Measurements from ENCODE around the gene PTPRU.

The PTPRU gene

DNA sequence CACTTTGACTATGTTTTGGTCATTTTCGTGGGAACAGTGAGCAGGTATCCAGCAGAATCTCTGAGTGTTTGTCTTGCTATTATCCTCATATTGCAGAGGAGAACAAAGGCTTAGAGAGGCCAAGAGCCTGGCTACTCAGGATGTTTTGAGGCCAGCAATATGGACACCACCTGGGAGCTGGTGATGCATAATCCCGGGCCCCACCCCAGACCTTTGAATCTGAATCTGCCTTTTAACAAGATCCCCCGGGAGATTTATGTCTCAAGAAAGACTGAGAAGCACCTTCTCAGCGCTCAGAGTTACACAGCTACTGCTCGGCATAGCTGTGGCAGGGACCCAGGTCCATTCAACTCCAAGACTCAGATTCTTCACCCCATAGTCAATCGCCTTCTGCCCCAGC is 72.8 kb downstream of the PTPRU start:
- POLR2A ChIA-PET = no interaction called here

GRCh38 chr1:29309621-29310020 is 73.3 kb downstream of the PTPRU start:
- Histone ChIP-seq H3K4me1 (ENCODE audit: control insufficient read depth, insufficient read depth, low read length) (no peaks in the 10 kb centered on the region), H3K27ac (ENCODE audit: extremely low read depth, low read depth, low read length) (no peak overlapping the region), H3K4me3 (ENCODE audit: low read depth, low read length) (no peak overlapping the region), H3K36me3 (ENCODE audit: control insufficient read depth in 2 of 2, insufficient read depth in 1 of 2, low read length in 2 of 2) (peaks cover 0 to 74% of the 10 kb centered on the region in 2 experiments; a peak in 2 of 3 replicates), H3K9me3 (ENCODE audit: control insufficient read depth, insufficient read depth, low read depth, low read length) (no peaks in the 10 kb centered on the region)
- CTCF ChIA-PET = interaction anchor here (0.5 to 1.0 kb wide), 3 partner anchors 22 to 1445 kb away, joined by 3 read pairs; no protein-coding TSS in a partner anchor
- POLR2A ChIA-PET = no interaction called here
- no peak for TF ChIP-seq ZSCAN16 (tag by site-specific recombination; IDR thresholded peaks at IDR 0.05)
- TF ChIP-seq ZFP37 (tag by site-specific recombination; IDR thresholded peaks at IDR 0.05) = no peak
- no peak for TF ChIP-seq ZNF558 (tag by site-specific recombination; IDR thresholded peaks at IDR 0.05)
- no peak for TF ChIP-seq PBX3 (CRISPR knock-in tag; IDR thresholded peaks at IDR 0.05)
- TF ChIP-seq ZEB2 (tag by site-specific recombination; IDR thresholded peaks at IDR 0.05) = no peak
- TF ChIP-seq, protein P1, sequence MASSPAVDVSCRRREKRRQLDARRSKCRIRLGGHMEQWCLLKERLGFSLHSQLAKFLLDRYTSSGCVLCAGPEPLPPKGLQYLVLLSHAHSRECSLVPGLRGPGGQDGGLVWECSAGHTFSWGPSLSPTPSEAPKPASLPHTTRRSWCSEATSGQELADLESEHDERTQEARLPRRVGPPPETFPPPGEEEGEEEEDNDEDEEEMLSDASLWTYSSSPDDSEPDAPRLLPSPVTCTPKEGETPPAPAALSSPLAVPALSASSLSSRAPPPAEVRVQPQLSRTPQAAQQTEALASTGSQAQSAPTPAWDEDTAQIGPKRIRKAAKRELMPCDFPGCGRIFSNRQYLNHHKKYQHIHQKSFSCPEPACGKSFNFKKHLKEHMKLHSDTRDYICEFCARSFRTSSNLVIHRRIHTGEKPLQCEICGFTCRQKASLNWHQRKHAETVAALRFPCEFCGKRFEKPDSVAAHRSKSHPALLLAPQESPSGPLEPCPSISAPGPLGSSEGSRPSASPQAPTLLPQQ (tag by site-specific recombination; IDR thresholded peaks at IDR 0.05) = no peak
- no peak for TF ChIP-seq GLIS1 (tag by site-specific recombination; IDR thresholded peaks at IDR 0.05)

More for the DNA sequence above, 72.8 kb downstream of the PTPRU start:
- no peak overlapping the region for H3K4me3 ChIP-seq (ENCODE audit: low read depth, low read length)
- CTCF ChIA-PET = interaction anchor here (0.5 to 1.0 kb wide), 3 partner anchors 23 to 1446 kb away, joined by 3 read pairs; no protein-coding TSS in a partner anchor
- H3K36me3 ChIP-seq (ENCODE audit: control insufficient read depth in 2 of 2, insufficient read depth in 1 of 2, low read length in 2 of 2) = peaks cover 0 to 76% of the 10 kb centered on the region in 2 experiments; a peak in 1 of 3 replicates
- TF ChIP-seq ZNF10 (tag by site-specific recombination; IDR thresholded peaks at IDR 0.05) = no peak
- TF ChIP-seq ZBTB48 (tag by site-specific recombination; IDR thresholded peaks at IDR 0.05) = no peak
- TF ChIP-seq ZEB2 (tag by site-specific recombination; IDR thresholded peaks at IDR 0.05) = no peak
- no peak for TF ChIP-seq HOXD13 (CRISPR knock-in tag; IDR thresholded peaks at IDR 0.05; ENCODE audit: borderline replicate concordance)
- no peak for TF ChIP-seq ZNF560 (tag by site-specific recombination; IDR thresholded peaks at IDR 0.05; ENCODE audit: borderline replicate concordance)
- no peak for TF ChIP-seq ZNF16 (tag by site-specific recombination; IDR thresholded peaks at IDR 0.05; ENCODE audit: low read depth)
- TF ChIP-seq ZSCAN16 (tag by site-specific recombination; IDR thresholded peaks at IDR 0.05) = no peak
- TF ChIP-seq ZNF791 (tag by site-specific recombination; IDR thresholded peaks at IDR 0.05) = no peak
- no peak for TF ChIP-seq ZNF169 (tag by site-specific recombination; IDR thresholded peaks at IDR 0.05)
- TF ChIP-seq PRDM10 (tag by site-specific recombination; IDR thresholded peaks at IDR 0.05) = no peak
- no peak for TF ChIP-seq SETDB1 (IDR thresholded peaks at IDR 0.05; ENCODE audit: insufficient read length, low read length)
- no peak for TF ChIP-seq ZFP37 (tag by site-specific recombination; IDR thresholded peaks at IDR 0.05)
- no peak for TF ChIP-seq ZNF510 (tag by site-specific recombination; IDR thresholded peaks at IDR 0.05; ENCODE audit: insufficient replicate concordance)
- TF ChIP-seq, protein P2, sequence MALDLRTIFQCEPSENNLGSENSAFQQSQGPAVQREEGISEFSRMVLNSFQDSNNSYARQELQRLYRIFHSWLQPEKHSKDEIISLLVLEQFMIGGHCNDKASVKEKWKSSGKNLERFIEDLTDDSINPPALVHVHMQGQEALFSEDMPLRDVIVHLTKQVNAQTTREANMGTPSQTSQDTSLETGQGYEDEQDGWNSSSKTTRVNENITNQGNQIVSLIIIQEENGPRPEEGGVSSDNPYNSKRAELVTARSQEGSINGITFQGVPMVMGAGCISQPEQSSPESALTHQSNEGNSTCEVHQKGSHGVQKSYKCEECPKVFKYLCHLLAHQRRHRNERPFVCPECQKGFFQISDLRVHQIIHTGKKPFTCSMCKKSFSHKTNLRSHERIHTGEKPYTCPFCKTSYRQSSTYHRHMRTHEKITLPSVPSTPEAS (tag by site-specific recombination; IDR thresholded peaks at IDR 0.05) = no peak
- TF ChIP-seq ZNF843 (tag by site-specific recombination; IDR thresholded peaks at IDR 0.05) = no peak
- TF ChIP-seq, protein P3, sequence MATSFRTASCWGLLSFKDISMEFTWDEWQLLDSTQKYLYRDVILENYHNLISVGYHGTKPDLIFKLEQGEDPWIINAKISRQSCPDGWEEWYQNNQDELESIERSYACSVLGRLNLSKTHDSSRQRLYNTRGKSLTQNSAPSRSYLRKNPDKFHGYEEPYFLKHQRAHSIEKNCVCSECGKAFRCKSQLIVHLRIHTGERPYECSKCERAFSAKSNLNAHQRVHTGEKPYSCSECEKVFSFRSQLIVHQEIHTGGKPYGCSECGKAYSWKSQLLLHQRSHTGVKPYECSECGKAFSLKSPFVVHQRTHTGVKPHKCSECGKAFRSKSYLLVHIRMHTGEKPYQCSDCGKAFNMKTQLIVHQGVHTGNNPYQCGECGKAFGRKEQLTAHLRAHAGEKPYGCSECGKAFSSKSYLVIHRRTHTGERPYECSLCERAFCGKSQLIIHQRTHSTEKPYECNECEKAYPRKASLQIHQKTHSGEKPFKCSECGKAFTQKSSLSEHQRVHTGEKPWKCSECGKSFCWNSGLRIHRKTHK (tag by site-specific recombination; IDR thresholded peaks at IDR 0.05) = no peak
- TF ChIP-seq IKZF3 (tag by site-specific recombination; IDR thresholded peaks at IDR 0.05) = no peak
- no peaks in the 10 kb centered on the region for H3K9me3 ChIP-seq (ENCODE audit: control insufficient read depth, insufficient read depth, low read depth, low read length)
- H3K27ac ChIP-seq (ENCODE audit: extremely low read depth, low read depth, low read length) = no peak overlapping the region
- no peaks in the 10 kb centered on the region for H3K4me1 ChIP-seq (ENCODE audit: control insufficient read depth, insufficient read depth, low read length)
